Thyroid gland (tissue), 4 donors: ENCODE measurements around the gene TCF21. TPM values are rescaled to one million over a fixed set of nuclear protein-coding genes. Genes with fewer than 3 reads are reported as not detected.

ENCODE experiments used
- DNase-seq, 2 donors: peaks; one replicate each; pipeline ENCODE4 v3.0.0-alpha.2; 2019
- H3K27ac ChIP-seq, 3 donors: fragments of 200-600 bp; sonication (generic); 1 replicate in 2 of 3; 2 replicates in 1 of 3; pipeline ENCODE4 v1.5.1; 2016 to 2019; ENCODE audit warnings: mild to moderate bottlenecking in 1 of 3, moderate library complexity in 1 of 3
- H3K27me3 ChIP-seq: fragments of 200-600 bp; sonication (generic); one replicate; pipeline ENCODE4 v1.5.1; 2019
- H3K36me3 ChIP-seq, 2 donors: fragments of 200-600 bp; sonication (generic); one replicate each; pipeline ENCODE4 v1.5.1; 2016 to 2019
- H3K4me1 ChIP-seq, 2 donors: fragments of 200-600 bp; sonication (generic); one replicate each; pipeline ENCODE4 v1.5.1; 2017 to 2019
- H3K4me3 ChIP-seq, 3 donors: fragments of 200-600 bp; sonication (generic); replicated peaks in 1 of 3; 1 replicate in 2 of 3; 2 replicates in 1 of 3; pipeline ENCODE4 v1.5.1; 2016; ENCODE audit warnings: mild to moderate bottlenecking in 1 of 3
- H3K9me3 ChIP-seq: fragments of 200-600 bp; sonication (generic); one replicate; pipeline ENCODE4 v1.5.1; 2017
- CTCF ChIP-seq, 6 experiments: fragments of 200-600 bp in 3 of 6; fragments of 450-650 bp in 3 of 6; sonication (generic) in 3 of 6; IDR thresholded peaks; one replicate each; pipeline ENCODE4 v1.5.1; 2016 to 2019; ENCODE audit warnings: antibody characterized with exemption in 6 of 6, mild to moderate bottlenecking in 2 of 6, inconsistent platforms in 1 of 6, moderate library complexity in 1 of 6
- POLR2A ChIP-seq, 2 donors: fragments of 450-650 bp; IDR thresholded peaks; one replicate each; pipeline ENCODE4 v1.6.1; 2017; ENCODE audit warnings: antibody characterized with exemption in 2 of 2, mild to moderate bottlenecking in 2 of 2, moderate library complexity in 1 of 2
- WGBS, 2 donors: methylation state at CpG; one replicate each; pipeline ENCODE4 v1.1.5; 2017; 5-methylcytosine and 5-hydroxymethylcytosine counted together
- intact Hi-C: fragments of 100-400 bp; cut with DNase I; formaldehyde crosslinking; loops from one replicate; pipeline ENCODE4 v1.15.1; 2023
- total RNA-seq, 4 donors: library from RNA; depleted of rRNA; stranded (reverse); fragments of >200 nt; gene quantifications; one replicate each; pipeline ENCODE4 v1.2.3, GENCODE V29; 2016

The TCF21 gene
- total RNA-seq, 4 donors from 2014 or later: 0.20 to 1.4 TPM; not detected in 2

DNA sequence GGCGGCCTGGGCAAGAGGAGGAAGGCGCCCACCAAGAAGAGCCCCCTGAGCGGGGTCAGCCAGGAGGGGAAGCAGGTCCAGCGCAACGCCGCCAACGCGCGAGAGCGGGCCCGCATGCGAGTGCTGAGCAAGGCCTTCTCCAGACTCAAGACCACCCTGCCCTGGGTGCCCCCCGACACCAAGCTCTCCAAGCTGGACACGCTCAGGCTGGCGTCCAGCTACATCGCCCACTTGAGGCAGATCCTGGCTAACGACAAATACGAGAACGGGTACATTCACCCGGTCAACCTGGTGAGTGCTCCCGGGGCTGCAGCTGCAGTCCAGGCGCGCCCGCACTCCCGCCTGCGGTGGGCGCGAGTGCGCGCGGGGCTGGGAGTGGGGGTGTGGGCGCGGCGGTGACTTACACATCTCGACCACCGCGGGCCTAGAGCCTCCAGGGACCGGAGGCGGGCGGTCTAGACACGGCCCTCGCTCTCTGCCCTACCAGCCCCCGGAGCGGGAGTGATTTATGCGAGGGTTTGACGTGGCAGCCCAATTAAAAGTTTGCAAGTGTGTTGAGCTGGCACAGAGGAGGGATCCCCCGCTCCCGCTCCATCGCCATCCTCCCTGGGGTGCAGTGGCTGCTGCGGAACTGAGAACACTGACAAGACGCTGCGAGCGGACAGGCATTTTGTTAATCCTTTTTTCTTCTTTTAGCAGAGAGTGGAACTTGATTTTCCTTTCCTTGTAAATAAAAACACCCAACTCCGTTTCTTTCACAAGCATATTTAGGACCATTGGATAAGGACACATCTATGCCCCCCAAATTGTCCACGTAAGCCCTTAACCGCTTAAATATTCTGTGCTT lies 867 bp downstream of the TCF21 start:
- H3K27ac ChIP-seq: no peak overlapping the region
- 9 to 12% methylated on average over 10 to 40 of the region's 56 CpGs for WGBS, 2 donors
- H3K36me3 ChIP-seq: no peaks in the 10 kb centered on the region
- peaks cover 15 to 25% of the 10 kb centered on the region in 2 donors for H3K4me1 ChIP-seq
- no peak for TF ChIP-seq POLR2A (IDR thresholded peaks at IDR 0.05)
- TF ChIP-seq CTCF (IDR thresholded peaks at IDR 0.05): no peak
- DNase-seq: no peak
- no peak overlapping the region for H3K4me3 ChIP-seq
- no peaks in the 10 kb centered on the region for H3K9me3 ChIP-seq
- H3K27me3 ChIP-seq: peaks cover 49% of the 10 kb centered on the region
- intact Hi-C loops: no loop called here

- DNase-seq: no peak
- intact Hi-C loops: no loop called here
Measured at GRCh38 chr6:133890711-133891148, 1.8 kb downstream of the TCF21 start.

GRCh38 chr6:133891149-133891926 lies 2.4 kb downstream of the TCF21 start:
- intact Hi-C loops: no loop called here
- H3K4me3 ChIP-seq: peak overlapping the region in 1 of 3 donors; percentile 13
- no peaks in the 10 kb centered on the region for H3K9me3 ChIP-seq
- 4 to 5% methylated on average over 39 to 44 of the region's 45 CpGs for WGBS, 2 donors
- H3K4me1 ChIP-seq: peaks cover 22 to 38% of the 10 kb centered on the region in 2 donors
- peaks cover 59% of the 10 kb centered on the region for H3K27me3 ChIP-seq
- peak; percentile 12 to 13 for DNase-seq
- no peak for TF ChIP-seq POLR2A (IDR thresholded peaks at IDR 0.05)
- no peak for TF ChIP-seq CTCF (IDR thresholded peaks at IDR 0.05)
- no peak overlapping the region for H3K27ac ChIP-seq
- H3K36me3 ChIP-seq: no peaks in the 10 kb centered on the region

More at GRCh38 chr6:133890711-133891148, 1.8 kb downstream of the TCF21 start:
- peaks cover 54% of the 10 kb centered on the region for H3K27me3 ChIP-seq
- peak overlapping the region in 1 of 3 donors; percentile 13 for H3K4me3 ChIP-seq
- no peaks in the 10 kb centered on the region for H3K9me3 ChIP-seq
- peaks cover 21 to 34% of the 10 kb centered on the region in 2 donors for H3K4me1 ChIP-seq
- no peaks in the 10 kb centered on the region for H3K36me3 ChIP-seq
- H3K27ac ChIP-seq: no peak overlapping the region
- no peak for TF ChIP-seq CTCF (IDR thresholded peaks at IDR 0.05)
- no peak for TF ChIP-seq POLR2A (IDR thresholded peaks at IDR 0.05)
- WGBS, 2 donors: 7 to 11% methylated on average over 4 of the region's 4 CpGs

DNA sequence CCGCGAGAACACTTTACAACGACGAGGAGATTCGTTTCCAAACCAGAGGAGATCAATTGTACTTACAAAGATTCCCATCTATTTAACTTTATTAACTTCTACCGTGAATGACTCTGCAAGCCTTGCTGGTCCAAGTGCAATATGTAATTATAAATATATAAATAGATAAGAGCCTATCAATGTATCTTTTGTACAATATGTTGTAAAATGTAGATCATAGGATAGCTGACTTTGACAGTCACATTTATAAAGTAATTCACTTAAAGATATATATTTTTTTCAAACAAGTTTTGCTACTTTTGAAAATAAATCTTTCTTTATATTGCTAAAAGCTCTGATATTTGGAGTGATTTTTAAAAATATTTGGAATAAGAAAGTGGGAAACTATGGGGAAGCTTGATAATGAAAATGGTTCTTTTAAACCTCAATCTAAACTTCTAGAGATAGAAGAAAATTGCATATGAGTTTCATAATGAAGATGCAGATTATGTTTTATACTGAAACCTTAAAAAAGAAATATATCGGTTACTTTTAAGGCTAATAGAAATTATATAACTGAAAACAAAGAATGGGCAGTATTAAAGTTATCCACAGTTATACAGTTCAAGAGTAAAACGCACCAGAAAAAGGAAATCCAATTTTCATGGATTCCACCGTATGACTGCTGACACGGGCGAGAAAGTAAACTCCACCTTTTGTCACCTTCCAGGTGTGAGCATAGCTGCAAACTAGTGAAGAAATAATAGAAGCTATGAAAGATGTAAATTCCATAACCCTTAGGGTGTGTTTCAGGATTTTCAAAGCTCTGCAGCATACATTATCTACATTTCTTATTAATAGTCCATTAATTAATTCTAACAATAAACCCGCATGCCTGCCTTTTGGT lies 3.3 kb downstream of the TCF21 start:
- Histone ChIP-seq H3K4me1 (peaks cover 22 to 38% of the 10 kb centered on the region in 2 donors), H3K9me3 (no peaks in the 10 kb centered on the region)

More for the DNA sequence above, 3.3 kb downstream of the TCF21 start:
- Histone ChIP-seq H3K27ac (no peak overlapping the region), H3K4me3 (peak overlapping the region in 1 of 3 donors; percentile 13), H3K36me3 (no peaks in the 10 kb centered on the region), H3K27me3 (peaks cover 62% of the 10 kb centered on the region)
- intact Hi-C loops: no loop called here
- WGBS, 2 donors: 18 to 20% methylated on average over 12 of the region's 12 CpGs
- TF ChIP-seq POLR2A (IDR thresholded peaks at IDR 0.05) (no peak), CTCF (IDR thresholded peaks at IDR 0.05) (no peak)
- DNase-seq: no peak
